Transverse colon (tissue), 4 donors: Measurements from ENCODE around the gene TXLNG. TPM values are rescaled to one million over a fixed set of nuclear protein-coding genes. Genes with fewer than 3 reads are reported as not detected.

ENCODE experiments used
- DNase-seq: peaks from one replicate; pipeline ENCODE4 v3.0.0-alpha.2; 2019
- H3K27ac ChIP-seq, 4 donors: fragments of 200-600 bp; sonication (generic); 2 replicates each; pipeline ENCODE4 v1.5.1; 2016 to 2018; ENCODE audit warnings: inconsistent platforms in 4 of 4
- H3K27me3 ChIP-seq: fragments of 200-600 bp; sonication (generic); 2 replicates; pipeline ENCODE4 v1.5.1; 2017; ENCODE audit warnings: inconsistent platforms
- H3K36me3 ChIP-seq, 4 donors: fragments of 200-600 bp; sonication (generic); 2 replicates each; pipeline ENCODE4 v1.5.1; 2017 to 2019; ENCODE audit warnings: inconsistent platforms in 4 of 4
- H3K4me1 ChIP-seq, 4 donors: fragments of 200-600 bp; sonication (generic); 2 replicates each; pipeline ENCODE4 v1.5.1; 2017 to 2020; ENCODE audit warnings: inconsistent platforms in 4 of 4
- H3K4me3 ChIP-seq, 4 donors: fragments of 200-600 bp; sonication (generic); 1 replicate in 1 of 4; 2 replicates in 3 of 4; pipeline versions ENCODE4 v1.5.1 to v1.6.1; 2017 to 2019; ENCODE audit warnings: inconsistent platforms in 4 of 4
- H3K9me3 ChIP-seq, 2 donors: fragments of 200-600 bp; sonication (generic); 2 replicates each; pipeline ENCODE4 v1.5.1; 2017 to 2019; ENCODE audit warnings: inconsistent platforms in 2 of 2
- EP300 ChIP-seq: sonication (generic); formaldehyde crosslinking; IDR thresholded peaks from one replicate; pipeline ENCODE4 v1.6.1; 2017; ENCODE audit warnings: antibody characterized with exemption, low read depth
- POLR2A ChIP-seq: fragments of 450-650 bp; IDR thresholded peaks from one replicate; pipeline ENCODE4 v1.6.1; 2016; ENCODE audit warnings: antibody characterized with exemption, mild to moderate bottlenecking, moderate library complexity
- POLR2AphosphoS5 ChIP-seq, 3 donors: sonication (generic); formaldehyde crosslinking; IDR thresholded peaks; one replicate each; pipeline ENCODE4 v1.6.1; 2016; ENCODE audit warnings: antibody characterized with exemption in 3 of 3
- WGBS, 2 donors: methylation state at CpG; one replicate each; pipeline ENCODE4 v1.1.5; 2018; ENCODE audit warnings: low coverage in 1 of 2; 5-methylcytosine and 5-hydroxymethylcytosine counted together
- in situ Hi-C, 4 donors: fragments of 200-750 bp; cut with MboI; loops; one replicate each; pipeline versions ENCODE4 v1.15.0 to v1.15.1; 2017; ENCODE audit warnings: low sequenced_read_pairs in 3 of 4, low pct_ligation_motif_present in 1 of 4, low pct_unique_long_range_greater_than_20kb in 1 of 4
- intact Hi-C: fragments of 100-400 bp; cut with DNase I; formaldehyde crosslinking; loops from one replicate; pipeline ENCODE4 v1.15.1; 2023; ENCODE audit warnings: low total_unique reads
- total RNA-seq, 4 donors: library from RNA; depleted of rRNA; stranded (reverse); fragments of >200 nt; gene quantifications; one replicate each; pipeline ENCODE4 v1.1.0, GENCODE V29; 2016
- TF ChIP-seq, protein P1 (sequence below), 5 experiments: fragments of 200-600 bp in 3 of 5; fragments of 450-650 bp in 2 of 5; sonication (generic) in 3 of 5; IDR thresholded peaks; 1 replicate in 2 of 5; 2 replicates in 3 of 5; pipeline ENCODE4 v1.5.1; 2016 to 2017; ENCODE audit warnings: antibody characterized with exemption in 5 of 5, inconsistent platforms in 3 of 5, mild to moderate bottlenecking in 2 of 5, moderate library complexity in 1 of 5

Gene TXLNG
- total RNA-seq, 4 donors from 2014 or later = 3.4 to 24.7 (median 12.4) TPM

GRCh38 chrX:16826207-16826606 is 39.9 kb downstream of the TXLNG start:
- TF ChIP-seq POLR2AphosphoS5 (IDR thresholded peaks at IDR 0.05) = no peak
- TF ChIP-seq, protein P1, sequence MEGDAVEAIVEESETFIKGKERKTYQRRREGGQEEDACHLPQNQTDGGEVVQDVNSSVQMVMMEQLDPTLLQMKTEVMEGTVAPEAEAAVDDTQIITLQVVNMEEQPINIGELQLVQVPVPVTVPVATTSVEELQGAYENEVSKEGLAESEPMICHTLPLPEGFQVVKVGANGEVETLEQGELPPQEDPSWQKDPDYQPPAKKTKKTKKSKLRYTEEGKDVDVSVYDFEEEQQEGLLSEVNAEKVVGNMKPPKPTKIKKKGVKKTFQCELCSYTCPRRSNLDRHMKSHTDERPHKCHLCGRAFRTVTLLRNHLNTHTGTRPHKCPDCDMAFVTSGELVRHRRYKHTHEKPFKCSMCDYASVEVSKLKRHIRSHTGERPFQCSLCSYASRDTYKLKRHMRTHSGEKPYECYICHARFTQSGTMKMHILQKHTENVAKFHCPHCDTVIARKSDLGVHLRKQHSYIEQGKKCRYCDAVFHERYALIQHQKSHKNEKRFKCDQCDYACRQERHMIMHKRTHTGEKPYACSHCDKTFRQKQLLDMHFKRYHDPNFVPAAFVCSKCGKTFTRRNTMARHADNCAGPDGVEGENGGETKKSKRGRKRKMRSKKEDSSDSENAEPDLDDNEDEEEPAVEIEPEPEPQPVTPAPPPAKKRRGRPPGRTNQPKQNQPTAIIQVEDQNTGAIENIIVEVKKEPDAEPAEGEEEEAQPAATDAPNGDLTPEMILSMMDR (IDR thresholded peaks at IDR 0.05) = peak; percentile 27 to 43 (median 40)
- Histone ChIP-seq H3K9me3 (no peaks in the 10 kb centered on the region), H3K36me3 (no peaks in the 10 kb centered on the region), H3K4me3 (no peak overlapping the region), H3K4me1 (no peaks in the 10 kb centered on the region), H3K27ac (peak overlapping the region in 1 of 4 donors; percentile 72), H3K27me3 (no peaks in the 10 kb centered on the region)
- no peak for DNase-seq
- in situ Hi-C loops (loop anchor here in 1 of 4 donors (10.0 kb wide), 1 partner anchor 59 kb away; no protein-coding TSS in a partner anchor), intact Hi-C loops (no loop called here)
- 64% methylated on average over 3 of the region's 3 CpGs; no CpG with 5 or more reads in 1 of the 2 donors for WGBS, 2 donors

DNA sequence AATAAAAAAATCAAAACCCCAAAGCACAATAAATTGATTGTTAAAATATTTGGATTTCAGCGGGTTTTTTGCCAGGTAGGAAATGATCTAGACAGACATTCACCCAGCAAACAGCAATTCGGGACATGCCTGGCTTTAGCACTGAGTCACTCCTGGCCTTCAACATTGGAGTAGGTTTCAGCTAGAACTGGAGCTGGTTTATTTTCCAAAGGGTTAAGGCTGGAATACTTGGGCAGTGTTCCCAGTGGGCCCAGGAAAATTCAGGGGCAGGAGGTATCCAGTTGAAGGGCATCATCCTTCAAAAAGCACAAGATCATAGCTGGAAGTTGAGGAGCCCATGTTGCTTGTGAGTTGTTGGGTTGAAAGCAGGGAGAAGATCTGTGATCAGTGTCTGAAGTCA is 41.0 kb downstream of the TXLNG start:
- peak overlapping the region in 3 of 4 donors; percentile 66 to 79 (median 72) for H3K27ac ChIP-seq
- WGBS, 2 donors = 50 to 87% methylated on average over 1 to 2 of the region's 2 CpGs
- H3K4me1 ChIP-seq = no peaks in the 10 kb centered on the region
- H3K9me3 ChIP-seq = no peaks in the 10 kb centered on the region
- H3K4me3 ChIP-seq = no peak overlapping the region
- H3K27me3 ChIP-seq = no peaks in the 10 kb centered on the region
- no peak for DNase-seq
- TF ChIP-seq POLR2AphosphoS5 (IDR thresholded peaks at IDR 0.05) (no peak), EP300 (no peak), POLR2A (no peak)
- TF ChIP-seq, protein P1 (IDR thresholded peaks at IDR 0.05) = no peak
- intact Hi-C loops (no loop called here), in situ Hi-C loops (loop anchor here in 1 of 4 donors (10.0 kb wide), 1 partner anchor 58 kb away; no protein-coding TSS in a partner anchor)
- no peaks in the 10 kb centered on the region for H3K36me3 ChIP-seq

- no peaks in the 10 kb centered on the region for H3K27me3 ChIP-seq
- TF ChIP-seq POLR2AphosphoS5 (IDR thresholded peaks at IDR 0.05) (peak in 2 of 3 donors; percentile 29 to 66), EP300 (no peak)
- H3K27ac ChIP-seq = peak overlapping the region; percentile 52 to 79 (median 69)
- intact Hi-C loops = no loop called here
- in situ Hi-C loops = loop anchor here in 1 of 4 donors (10.0 kb wide), 1 partner anchor 56 kb away; no protein-coding TSS in a partner anchor
- DNase-seq = peak; percentile 13
- 77% methylated on average over 6 of the region's 6 CpGs; no CpG with 5 or more reads in 1 of the 2 donors for WGBS, 2 donors
- no peaks in the 10 kb centered on the region for H3K4me1 ChIP-seq
- no peaks in the 10 kb centered on the region for H3K36me3 ChIP-seq
- no peak overlapping the region for H3K4me3 ChIP-seq
- no peaks in the 10 kb centered on the region for H3K9me3 ChIP-seq
Observed at GRCh38 chrX:16828124-16828908, 42.0 kb downstream of the TXLNG start.

- no peak for DNase-seq
- WGBS, 2 donors = 85% methylated on average over 5 of the region's 5 CpGs; no CpG with 5 or more reads in 1 of the 2 donors
- no peaks in the 10 kb centered on the region for H3K27me3 ChIP-seq
- H3K27ac ChIP-seq = no peak overlapping the region
- TF ChIP-seq, protein P1 (IDR thresholded peaks at IDR 0.05) = no peak
- TF ChIP-seq POLR2AphosphoS5 (IDR thresholded peaks at IDR 0.05) (no peak), POLR2A (no peak), EP300 (no peak)
- no peak overlapping the region for H3K4me3 ChIP-seq
- in situ Hi-C loops (no loop called here), intact Hi-C loops (no loop called here)
- H3K36me3 ChIP-seq = no peaks in the 10 kb centered on the region
- H3K9me3 ChIP-seq = no peaks in the 10 kb centered on the region
- no peaks in the 10 kb centered on the region for H3K4me1 ChIP-seq
Observed at GRCh38 chrX:16832301-16832700, 46.0 kb downstream of the TXLNG start.
